ENCODE results near the gene KRTAP5-2. TPM values are rescaled to one million over a fixed set of nuclear protein-coding genes. Genes with fewer than 3 reads are reported as not detected.

KRTAP5-2 gene
- total RNA-seq, 2 donors from 2014 or later: not detected

- DNase-seq (ENCODE audit: low spot score): no peak
- intact Hi-C loops (cut with DNase I): no loop called here
Measured at GRCh38 chr11:1560649-1561251, 37.3 kb downstream of the KRTAP5-2 start.

- DNase-seq (ENCODE audit: low spot score): no peak
Measured at GRCh38 chr11:1560002-1560648, 38.0 kb downstream of the KRTAP5-2 start.

GRCh38 chr11:1559111-1559951, 38.8 kb downstream of the KRTAP5-2 start:
- intact Hi-C loops (cut with DNase I): loop anchor here in 1 of 2 donors (10.0 kb wide), 1 partner anchor 835 kb away; no protein-coding TSS in a partner anchor
- DNase-seq (ENCODE audit: low spot score): peak; percentile 95

More at GRCh38 chr11:1560002-1560648, 38.0 kb downstream of the KRTAP5-2 start:
- intact Hi-C loops (cut with DNase I): no loop called here

GRCh38 chr11:1558775-1559110, 39.4 kb downstream of the KRTAP5-2 start:
- intact Hi-C loops (cut with DNase I): loop anchor here in 1 of 2 donors (10.0 kb wide), 1 partner anchor 836 kb away; no protein-coding TSS in a partner anchor
- no peak for DNase-seq (ENCODE audit: low spot score)

GRCh38 chr11:1557904-1558774, 40.0 kb downstream of the KRTAP5-2 start:
- intact Hi-C loops (cut with DNase I): loop anchor here in 1 of 2 donors (10.0 kb wide), 1 partner anchor 837 kb away; no protein-coding TSS in a partner anchor
- DNase-seq (ENCODE audit: low spot score): peak; percentile 88

- no peak for DNase-seq (ENCODE audit: low spot score)
- intact Hi-C loops (cut with DNase I): loop anchor here in 1 of 2 donors (10.0 kb wide), 1 partner anchor 838 kb away; no protein-coding TSS in a partner anchor
Measured at GRCh38 chr11:1557051-1557884, 40.8 kb downstream of the KRTAP5-2 start.

- intact Hi-C loops (cut with DNase I): loop anchor here in 1 of 2 donors (10.0 kb wide), 1 partner anchor 838 kb away; no protein-coding TSS in a partner anchor
- DNase-seq (ENCODE audit: low spot score): no peak
Measured at GRCh38 chr11:1556278-1556902, 41.7 kb downstream of the KRTAP5-2 start.

- intact Hi-C loops (cut with DNase I): loop anchor here in 1 of 2 donors (10.0 kb wide), 1 partner anchor 839 kb away; no protein-coding TSS in a partner anchor
- DNase-seq (ENCODE audit: low spot score): no peak
Measured at GRCh38 chr11:1555713-1556153, 42.4 kb downstream of the KRTAP5-2 start.

- intact Hi-C loops (cut with DNase I): loop anchor here in 1 of 2 donors (10.0 kb wide), 1 partner anchor 840 kb away; no protein-coding TSS in a partner anchor
- DNase-seq (ENCODE audit: low spot score): no peak
Measured at GRCh38 chr11:1554981-1555712, 42.9 kb downstream of the KRTAP5-2 start.

- intact Hi-C loops (cut with DNase I): loop anchor here in 1 of 2 donors (10.0 kb wide), 1 partner anchor 841 kb away; no protein-coding TSS in a partner anchor
- DNase-seq (ENCODE audit: low spot score): no peak
Measured at GRCh38 chr11:1553808-1554594, 44.1 kb downstream of the KRTAP5-2 start.

GRCh38 chr11:1549338-1550330, 48.5 kb downstream of the KRTAP5-2 start:
- intact Hi-C loops (cut with DNase I): loop anchor here in 1 of 2 donors (10.0 kb wide), 1 partner anchor 845 kb away; no protein-coding TSS in a partner anchor
- no peak for DNase-seq (ENCODE audit: low spot score)

- intact Hi-C loops (cut with DNase I): no loop called here
- no peak for DNase-seq (ENCODE audit: low spot score)
Measured at GRCh38 chr11:1548221-1549070, 49.6 kb downstream of the KRTAP5-2 start.

- intact Hi-C loops (cut with DNase I): loop anchor here in 1 of 2 donors (2.0 kb wide), 1 partner anchor 25 kb away; the partner anchor contains the start of gene DUSP8
Measured at GRCh38 chr11:1547467-1548098, 50.5 kb downstream of the KRTAP5-2 start.

More at GRCh38 chr11:1547467-1548098, 50.5 kb downstream of the KRTAP5-2 start:
- DNase-seq (ENCODE audit: low spot score): no peak

Data from posterior vena cava (tissue), 2 donors.